HCT116 (cell line): ENCODE data around the gene SCP2. TPM values are rescaled to one million over a fixed set of nuclear protein-coding genes. Genes with fewer than 3 reads are reported as not detected.

Source experiments
- ATAC-seq: fragments of 200-7000 bp; cut with Tn5 transposase; 2 replicates; pipeline ENCODE4 v1.9.1; 2020; ENCODE audit warnings: mild to moderate bottlenecking, moderate library complexity
- BruUV-seq: library from RNA; stranded (reverse); fragments of 400-500 nt; replicated peaks from 2 replicates; lab custom pipeline; 2021; lab: Mats Ljungman, UMichigan
- CTCF ChIA-PET: fragments of 300-600 bp; sonication (Branson Sonifier 250); formaldehyde crosslinking; loops from one replicate; lab custom pipeline; 2021; ENCODE audit warnings: antibody characterized with exemption; lab: Charles Lee
- POLR2A ChIA-PET: fragments of 300-600, 350-600 bp; sonication (Branson Sonifier 250); formaldehyde crosslinking; loops from one replicate; lab custom pipeline; 2021; ENCODE audit warnings: antibody characterized with exemption; lab: Charles Lee
- RAD21 ChIA-PET, 2 experiments: fragments of 300-600 bp; sonication (Branson Sonifier 250); formaldehyde crosslinking; loops; one replicate each; lab custom pipeline; 2023; ENCODE audit warnings: low total read pairs in 2 of 2; ENCODE audit not compliant: uncharacterized antibody in 2 of 2, unreplicated experiment in 2 of 2, low non-redundant PET in 1 of 2; lab: Charles Lee
- DNase-seq: peaks from one replicate; pipeline ENCODE4 v3.0.0-alpha.2; 2010; ENCODE audit warnings: low read depth, low spot score
- H2AFZ ChIP-seq: fragments of 200-600 bp; shearing (Covaris generic), sonication (generic); 2 replicates; pipeline ENCODE4 v1.6.1; 2017; ENCODE audit warnings: low read depth, mixed run types, mixed read lengths, antibody characterized with exemption, low read length; ENCODE audit not compliant: poor library complexity, severe bottlenecking
- H3K27ac ChIP-seq: 2 replicates; pipeline ENCODE4 v1.5.1; 2012; ENCODE audit warnings: low read depth, low read length
- H3K27me3 ChIP-seq: fragments of 200-600 bp; sonication (generic); 2 replicates; pipeline ENCODE4 v1.6.1; 2016; ENCODE audit warnings: mixed run types, low read length, mixed read lengths; ENCODE audit not compliant: insufficient read depth
- H3K36me3 ChIP-seq, 2 experiments: fragments of 200-500 bp in 1 of 2; fragments of 200-600 bp in 1 of 2; sonication (Bioruptor generic) in 1 of 2; sonication (generic) in 1 of 2; 2 replicates each; pipeline versions ENCODE4 v1.5.1 to v1.6.1; 2014 to 2016; ENCODE audit warnings: low read length in 2 of 2, inconsistent platforms in 1 of 2, mixed read lengths in 1 of 2, mixed run types in 1 of 2; ENCODE audit not compliant: insufficient read depth in 2 of 2, control insufficient read depth in 1 of 2
- H3K4me1 ChIP-seq, 2 experiments: fragments of 200-600 bp in 1 of 2; sonication (generic) in 1 of 2; 2 replicates each; pipeline versions ENCODE4 v1.5.1 to v1.6.1; 2012 to 2017; ENCODE audit warnings: low read length in 2 of 2, inconsistent platforms in 1 of 2, mild to moderate bottlenecking in 1 of 2, mixed read lengths in 1 of 2, mixed run types in 1 of 2, moderate library complexity in 1 of 2; ENCODE audit not compliant: insufficient read depth in 2 of 2, control insufficient read depth in 1 of 2
- H3K4me2 ChIP-seq: fragments of 200-600 bp; sonication (generic); 2 replicates; pipeline ENCODE4 v1.6.1; 2017; ENCODE audit warnings: mixed run types, low read length, mixed read lengths
- H3K4me3 ChIP-seq, 2 experiments: fragments of 200-600 bp in 1 of 2; sonication (generic) in 1 of 2; replicated peaks in 1 of 2; 2 replicates each; pipeline ENCODE4 v1.5.1; 2011 to 2016; ENCODE audit warnings: low read length in 2 of 2, control low read depth in 1 of 2, low read depth in 1 of 2, mild to moderate bottlenecking in 1 of 2, mixed read lengths in 1 of 2, mixed run types in 1 of 2
- H3K79me2 ChIP-seq: fragments of 200-600 bp; sonication (generic); 2 replicates; pipeline ENCODE4 v1.6.1; 2017; ENCODE audit warnings: mild to moderate bottlenecking, mixed run types, low read length, moderate library complexity, mixed read lengths; ENCODE audit not compliant: insufficient read depth
- H3K9ac ChIP-seq: fragments of 200-600 bp; sonication (generic); 2 replicates; pipeline ENCODE4 v1.6.1; 2016; ENCODE audit warnings: low read length, mixed read lengths
- H3K9me2 ChIP-seq: fragments of 200-600 bp; sonication (generic), shearing (Covaris generic); 2 replicates; pipeline ENCODE4 v1.6.1; 2017; ENCODE audit warnings: mixed run types, mild to moderate bottlenecking, moderate library complexity; ENCODE audit not compliant: insufficient read depth
- H3K9me3 ChIP-seq, 2 experiments: fragments of 200-500 bp in 1 of 2; fragments of 200-600 bp in 1 of 2; sonication (Bioruptor generic) in 1 of 2; sonication (generic) in 1 of 2; 2 replicates each; pipeline ENCODE4 v1.6.1; 2014 to 2017; ENCODE audit warnings: low read length in 2 of 2, mixed read lengths in 2 of 2, inconsistent platforms in 1 of 2, low read depth in 1 of 2, mild to moderate bottlenecking in 1 of 2, mixed run types in 1 of 2, moderate library complexity in 1 of 2; ENCODE audit not compliant: control insufficient read depth in 1 of 2, insufficient read depth in 1 of 2
- H4K20me1 ChIP-seq: fragments of 200-600 bp; sonication (generic), shearing (Covaris generic); 2 replicates; pipeline ENCODE4 v1.6.1; 2017; ENCODE audit warnings: mixed run types, mild to moderate bottlenecking, moderate library complexity; ENCODE audit not compliant: insufficient read depth
- CBX3 ChIP-seq: IDR thresholded peaks from 2 replicates; pipeline ENCODE4 v1.6.1; 2012; ENCODE audit warnings: low read depth
- CEBPB ChIP-seq: IDR thresholded peaks from 2 replicates; pipeline ENCODE4 v1.6.1; 2012; ENCODE audit warnings: low read depth
- ELF1 ChIP-seq: IDR thresholded peaks from 2 replicates; pipeline ENCODE4 v1.6.1; 2012; ENCODE audit warnings: low read depth, borderline replicate concordance
- EZH2 ChIP-seq: fragments of 200-600 bp; sonication (generic); IDR thresholded peaks from 2 replicates; pipeline ENCODE4 v1.6.1; 2017; ENCODE audit warnings: antibody characterized with exemption, mixed run types
- EZH2phosphoT487 ChIP-seq: fragments of 200-600 bp; IDR thresholded peaks from 2 replicates; pipeline ENCODE4 v1.6.1; 2018; ENCODE audit warnings: antibody characterized with exemption, borderline replicate concordance
- FOSL1 ChIP-seq: IDR thresholded peaks from 2 replicates; pipeline ENCODE4 v1.6.1; 2012; ENCODE audit warnings: low read depth
- JUND ChIP-seq: IDR thresholded peaks from 2 replicates; pipeline ENCODE4 v1.6.1; 2012
- POLR2A ChIP-seq: IDR thresholded peaks from 2 replicates; pipeline ENCODE4 v1.7.0; 2011; ENCODE audit warnings: borderline replicate concordance; ENCODE audit not compliant: insufficient read depth, insufficient read length; ENCODE audit errors: extremely low read depth
- POLR2AphosphoS5 ChIP-seq: IDR thresholded peaks from 2 replicates; pipeline ENCODE4 v1.6.1; 2011; ENCODE audit warnings: mild to moderate bottlenecking, low read depth, low read length, moderate library complexity
- RAD21 ChIP-seq: IDR thresholded peaks from 2 replicates; pipeline ENCODE4 v1.6.1; 2012; ENCODE audit warnings: low read depth, mild to moderate bottlenecking
- SIN3A ChIP-seq: IDR thresholded peaks from 2 replicates; pipeline ENCODE4 v1.6.1; 2012; ENCODE audit warnings: low read depth
- SRF ChIP-seq: IDR thresholded peaks from 2 replicates; pipeline ENCODE4 v1.6.1; 2012; ENCODE audit warnings: low read depth
- TCF7L2 ChIP-seq: IDR thresholded peaks from 2 replicates; pipeline ENCODE4 v1.7.0; 2011; ENCODE audit warnings: borderline replicate concordance, inconsistent platforms; ENCODE audit not compliant: insufficient read depth, insufficient read length; ENCODE audit errors: extremely low read depth
- YY1 ChIP-seq: IDR thresholded peaks from 2 replicates; pipeline ENCODE4 v1.6.1; 2011; ENCODE audit warnings: low read length, low read depth, moderate library complexity, mild to moderate bottlenecking; ENCODE audit not compliant: insufficient replicate concordance; ENCODE audit errors: extremely low read depth
- ZNF274 ChIP-seq: fragments of 200-500 bp; sonication (Bioruptor generic); IDR thresholded peaks from 2 replicates; pipeline ENCODE4 v1.6.1; 2014; ENCODE audit warnings: mild to moderate bottlenecking, low read depth, low read length, inconsistent platforms
- intact Hi-C: fragments of 100-400 bp; cut with micrococcal nuclease; formaldehyde crosslinking; loops from 2 replicates; pipeline ENCODE4 v1.10.0; 2022
- total RNA-seq: library from RNA; stranded (reverse); gene quantifications from one replicate; pipeline ENCODE4 v1.2.1, GENCODE V29; 2021; ENCODE audit not compliant: unreplicated experiment
- TF ChIP-seq, protein P1 (sequence below): IDR thresholded peaks from 2 replicates; pipeline ENCODE4 v1.6.1; 2012; ENCODE audit warnings: low read depth
- TF ChIP-seq, protein P2 (sequence below): IDR thresholded peaks from 2 replicates; pipeline ENCODE4 v1.6.1; 2012
- TF ChIP-seq, protein P3 (sequence below): IDR thresholded peaks from 2 replicates; pipeline ENCODE4 v1.6.1; 2012
- TF ChIP-seq, protein P4 (sequence below): IDR thresholded peaks from 2 replicates; pipeline ENCODE4 v1.6.1; 2011; ENCODE audit warnings: mild to moderate bottlenecking, low read length, moderate library complexity; ENCODE audit not compliant: insufficient replicate concordance; ENCODE audit errors: extremely low read depth

SCP2 gene
- total RNA-seq, 1 experiment from 2014 or later, result 62.0 TPM

DNA sequence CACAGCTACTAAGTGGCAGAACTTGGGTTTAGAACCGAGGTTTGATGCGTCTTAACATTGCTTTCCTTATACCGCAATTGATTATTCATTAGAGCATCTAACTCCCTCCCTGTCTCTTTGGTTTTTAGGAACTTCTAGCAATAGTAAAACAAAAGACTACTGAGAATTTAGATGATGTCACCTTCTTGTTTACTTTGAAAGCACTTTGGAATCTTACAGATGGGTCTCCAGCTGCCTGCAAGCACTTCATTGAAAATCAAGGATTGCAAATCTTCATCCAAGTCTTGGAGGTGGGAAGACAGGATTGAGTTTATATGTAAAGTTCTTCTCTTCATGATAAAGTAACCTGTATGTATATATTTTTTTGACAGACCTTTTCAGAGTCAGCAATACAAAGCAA is 49.5 kb upstream of the SCP2 start:
- no TSS peak for BruUV-seq
- ATAC-seq (no peak), DNase-seq (no peak)
- TF ChIP-seq, protein P1, sequence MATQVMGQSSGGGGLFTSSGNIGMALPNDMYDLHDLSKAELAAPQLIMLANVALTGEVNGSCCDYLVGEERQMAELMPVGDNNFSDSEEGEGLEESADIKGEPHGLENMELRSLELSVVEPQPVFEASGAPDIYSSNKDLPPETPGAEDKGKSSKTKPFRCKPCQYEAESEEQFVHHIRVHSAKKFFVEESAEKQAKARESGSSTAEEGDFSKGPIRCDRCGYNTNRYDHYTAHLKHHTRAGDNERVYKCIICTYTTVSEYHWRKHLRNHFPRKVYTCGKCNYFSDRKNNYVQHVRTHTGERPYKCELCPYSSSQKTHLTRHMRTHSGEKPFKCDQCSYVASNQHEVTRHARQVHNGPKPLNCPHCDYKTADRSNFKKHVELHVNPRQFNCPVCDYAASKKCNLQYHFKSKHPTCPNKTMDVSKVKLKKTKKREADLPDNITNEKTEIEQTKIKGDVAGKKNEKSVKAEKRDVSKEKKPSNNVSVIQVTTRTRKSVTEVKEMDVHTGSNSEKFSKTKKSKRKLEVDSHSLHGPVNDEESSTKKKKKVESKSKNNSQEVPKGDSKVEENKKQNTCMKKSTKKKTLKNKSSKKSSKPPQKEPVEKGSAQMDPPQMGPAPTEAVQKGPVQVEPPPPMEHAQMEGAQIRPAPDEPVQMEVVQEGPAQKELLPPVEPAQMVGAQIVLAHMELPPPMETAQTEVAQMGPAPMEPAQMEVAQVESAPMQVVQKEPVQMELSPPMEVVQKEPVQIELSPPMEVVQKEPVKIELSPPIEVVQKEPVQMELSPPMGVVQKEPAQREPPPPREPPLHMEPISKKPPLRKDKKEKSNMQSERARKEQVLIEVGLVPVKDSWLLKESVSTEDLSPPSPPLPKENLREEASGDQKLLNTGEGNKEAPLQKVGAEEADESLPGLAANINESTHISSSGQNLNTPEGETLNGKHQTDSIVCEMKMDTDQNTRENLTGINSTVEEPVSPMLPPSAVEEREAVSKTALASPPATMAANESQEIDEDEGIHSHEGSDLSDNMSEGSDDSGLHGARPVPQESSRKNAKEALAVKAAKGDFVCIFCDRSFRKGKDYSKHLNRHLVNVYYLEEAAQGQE, result no peak
- TF ChIP-seq, protein P2, sequence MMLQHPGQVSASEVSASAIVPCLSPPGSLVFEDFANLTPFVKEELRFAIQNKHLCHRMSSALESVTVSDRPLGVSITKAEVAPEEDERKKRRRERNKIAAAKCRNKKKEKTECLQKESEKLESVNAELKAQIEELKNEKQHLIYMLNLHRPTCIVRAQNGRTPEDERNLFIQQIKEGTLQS, result no peak
- TF ChIP-seq YY1 (no peak), SRF (no peak), POLR2A (no peak), ZNF274 (no peak), TCF7L2 (no peak), FOSL1 (no peak), EZH2phosphoT487 (no peak), ELF1 (no peak), RAD21 (no peak), CBX3 (no peak), SIN3A (no peak), EZH2 (no peak), JUND (no peak), POLR2AphosphoS5 (no peak), CEBPB (no peak)
- TF ChIP-seq, protein P3, sequence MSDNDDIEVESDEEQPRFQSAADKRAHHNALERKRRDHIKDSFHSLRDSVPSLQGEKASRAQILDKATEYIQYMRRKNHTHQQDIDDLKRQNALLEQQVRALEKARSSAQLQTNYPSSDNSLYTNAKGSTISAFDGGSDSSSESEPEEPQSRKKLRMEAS, result no peak
- TF ChIP-seq, protein P4, sequence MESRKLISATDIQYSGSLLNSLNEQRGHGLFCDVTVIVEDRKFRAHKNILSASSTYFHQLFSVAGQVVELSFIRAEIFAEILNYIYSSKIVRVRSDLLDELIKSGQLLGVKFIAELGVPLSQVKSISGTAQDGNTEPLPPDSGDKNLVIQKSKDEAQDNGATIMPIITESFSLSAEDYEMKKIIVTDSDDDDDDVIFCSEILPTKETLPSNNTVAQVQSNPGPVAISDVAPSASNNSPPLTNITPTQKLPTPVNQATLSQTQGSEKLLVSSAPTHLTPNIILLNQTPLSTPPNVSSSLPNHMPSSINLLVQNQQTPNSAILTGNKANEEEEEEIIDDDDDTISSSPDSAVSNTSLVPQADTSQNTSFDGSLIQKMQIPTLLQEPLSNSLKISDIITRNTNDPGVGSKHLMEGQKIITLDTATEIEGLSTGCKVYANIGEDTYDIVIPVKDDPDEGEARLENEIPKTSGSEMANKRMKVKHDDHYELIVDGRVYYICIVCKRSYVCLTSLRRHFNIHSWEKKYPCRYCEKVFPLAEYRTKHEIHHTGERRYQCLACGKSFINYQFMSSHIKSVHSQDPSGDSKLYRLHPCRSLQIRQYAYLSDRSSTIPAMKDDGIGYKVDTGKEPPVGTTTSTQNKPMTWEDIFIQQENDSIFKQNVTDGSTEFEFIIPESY, result no peak
- POLR2A ChIA-PET, result interaction anchor here (0.6 kb wide), 1 partner anchor 325 kb away, joined by 6 read pairs; the partner anchor contains the start of gene TUT4
- RAD21 ChIA-PET, result no interaction called here
- Histone ChIP-seq H3K4me1 (no peaks in the 10 kb centered on the region), H3K4me2 (no peak overlapping the region), H3K4me3 (no peak overlapping the region), H3K9me3 (no peaks in the 10 kb centered on the region), H3K27ac (no peak overlapping the region), H3K9ac (no peak overlapping the region), H3K79me2 (no peaks in the 10 kb centered on the region), H3K9me2 (no peaks in the 10 kb centered on the region), H2AFZ (no peak overlapping the region), H3K27me3 (no peaks in the 10 kb centered on the region), H4K20me1 (no peaks in the 10 kb centered on the region), H3K36me3 (no peaks in the 10 kb centered on the region)
- CTCF ChIA-PET, result no interaction called here
- intact Hi-C loops, result no loop called here
